ENCODE data around the gene NPHS2.

DNA sequence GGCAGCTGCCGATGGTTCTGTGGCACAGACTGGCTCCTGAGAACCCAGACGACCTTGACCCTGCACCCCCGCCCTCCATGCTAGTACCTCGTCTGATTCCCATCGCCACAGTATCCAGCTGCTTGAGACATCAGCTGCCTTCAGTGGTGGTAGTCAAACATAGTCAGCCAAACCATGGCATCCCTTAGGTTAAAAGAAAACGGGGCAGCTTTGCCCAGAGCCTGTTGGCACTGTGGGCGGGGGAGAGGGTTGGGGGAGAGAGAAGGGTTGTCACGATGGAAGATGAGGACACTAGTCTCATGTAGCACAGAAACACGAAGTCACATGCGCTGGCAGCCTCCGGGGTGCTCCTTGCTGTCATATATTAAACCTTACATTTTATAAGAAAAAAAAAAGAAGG, 14.9 kb upstream of the NPHS2 start:
- TF ChIP-seq TEAD4 (CRISPR knock-in tag; IDR thresholded peaks at IDR 0.05) (no peak), GABPB1 (CRISPR knock-in tag; IDR thresholded peaks at IDR 0.05) (no peak), JUN (CRISPR knock-in tag; IDR thresholded peaks at IDR 0.05) (no peak), SP1 (CRISPR knock-in tag; conservative IDR thresholded peaks at IDR 0.05) (no peak)
- TF ChIP-seq, protein P1, sequence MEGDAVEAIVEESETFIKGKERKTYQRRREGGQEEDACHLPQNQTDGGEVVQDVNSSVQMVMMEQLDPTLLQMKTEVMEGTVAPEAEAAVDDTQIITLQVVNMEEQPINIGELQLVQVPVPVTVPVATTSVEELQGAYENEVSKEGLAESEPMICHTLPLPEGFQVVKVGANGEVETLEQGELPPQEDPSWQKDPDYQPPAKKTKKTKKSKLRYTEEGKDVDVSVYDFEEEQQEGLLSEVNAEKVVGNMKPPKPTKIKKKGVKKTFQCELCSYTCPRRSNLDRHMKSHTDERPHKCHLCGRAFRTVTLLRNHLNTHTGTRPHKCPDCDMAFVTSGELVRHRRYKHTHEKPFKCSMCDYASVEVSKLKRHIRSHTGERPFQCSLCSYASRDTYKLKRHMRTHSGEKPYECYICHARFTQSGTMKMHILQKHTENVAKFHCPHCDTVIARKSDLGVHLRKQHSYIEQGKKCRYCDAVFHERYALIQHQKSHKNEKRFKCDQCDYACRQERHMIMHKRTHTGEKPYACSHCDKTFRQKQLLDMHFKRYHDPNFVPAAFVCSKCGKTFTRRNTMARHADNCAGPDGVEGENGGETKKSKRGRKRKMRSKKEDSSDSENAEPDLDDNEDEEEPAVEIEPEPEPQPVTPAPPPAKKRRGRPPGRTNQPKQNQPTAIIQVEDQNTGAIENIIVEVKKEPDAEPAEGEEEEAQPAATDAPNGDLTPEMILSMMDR (IDR thresholded peaks at IDR 0.05) = no peak
- TF ChIP-seq, protein P2, sequence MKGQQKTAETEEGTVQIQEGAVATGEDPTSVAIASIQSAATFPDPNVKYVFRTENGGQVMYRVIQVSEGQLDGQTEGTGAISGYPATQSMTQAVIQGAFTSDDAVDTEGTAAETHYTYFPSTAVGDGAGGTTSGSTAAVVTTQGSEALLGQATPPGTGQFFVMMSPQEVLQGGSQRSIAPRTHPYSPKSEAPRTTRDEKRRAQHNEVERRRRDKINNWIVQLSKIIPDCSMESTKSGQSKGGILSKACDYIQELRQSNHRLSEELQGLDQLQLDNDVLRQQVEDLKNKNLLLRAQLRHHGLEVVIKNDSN (CRISPR knock-in tag; IDR thresholded peaks at IDR 0.05) = no peak
